ENCODE results near the gene MICOS13.

- TF ChIP-seq CTCF (conservative IDR thresholded peaks at IDR 0.05) (peak; percentile 99), ZFX (IDR thresholded peaks at IDR 0.05) (peak; percentile 87; the same call in 1 of the 2 replicates)
Measured at GRCh38 chr19:5690125-5690954, 10.0 kb upstream of the MICOS13 start, which contains the start of gene RPL36.
